ENCODE results near the gene KCTD15. TPM values are rescaled to one million over a fixed set of nuclear protein-coding genes. Genes with fewer than 3 reads are reported as not detected.

KCTD15 gene
- total RNA-seq, 1 experiment from 2014 or later, result 59.9 TPM

DNA sequence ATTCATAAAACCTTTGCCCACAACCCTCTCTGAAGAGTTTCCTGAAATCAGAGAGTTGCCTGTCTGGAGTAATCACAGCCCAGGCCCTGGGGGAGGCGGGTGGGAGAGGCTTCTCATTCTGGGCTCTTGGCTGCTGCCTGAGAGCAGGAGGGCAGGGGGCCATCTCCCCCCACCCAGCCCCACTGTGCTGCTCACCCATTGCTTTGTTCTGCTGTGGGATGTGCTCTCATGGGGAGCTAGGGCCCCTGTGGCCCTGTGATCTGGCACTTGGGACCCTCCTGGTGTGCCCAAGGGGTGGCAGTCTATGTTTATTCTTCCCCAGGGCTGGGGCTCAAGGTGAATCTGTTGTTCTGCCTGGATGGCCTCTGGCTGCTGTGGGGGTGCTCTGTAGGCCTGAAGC is 6.1 kb downstream of the KCTD15 start:
- Mint-ChIP-seq H3K4me3 (no peak overlapping the region), H3K36me3 (ENCODE audit: insufficient read depth in 1 of 3, low read depth in 3 of 3) (peaks cover 26 to 80% (median 65%) of the 10 kb centered on the region in 3 experiments; a peak in 6 of 7 replicates), H3K27me3 (ENCODE audit: low read depth) (no peaks in the 10 kb centered on the region; the same call in 1 of the 2 replicates), H3K9me3 (no peaks in the 10 kb centered on the region), H3K4me1 (peaks cover 20 to 28% of the 10 kb centered on the region in 2 experiments), H3K27ac (no peak overlapping the region; a peak in 1 of 7 replicates)
- H3K27ac ChIP-seq (ENCODE audit: insufficient read length, low read depth, low read length), result no peak overlapping the region
- H4K5ac ChIP-seq (ENCODE audit: insufficient read length, low read depth, low read length), result no peak overlapping the region
- WGBS (ENCODE audit: extremely low coverage, insufficient read length, low lambda C conversion rate), result no CpG with 5 or more reads among the region's 1 CpG
- H4K91ac ChIP-seq (ENCODE audit: insufficient read length, low read depth, low read length), result no peak overlapping the region
- no peak overlapping the region for H2AFZ ChIP-seq (ENCODE audit: low read length)
- H3K4ac ChIP-seq (ENCODE audit: low read depth, low read length), result no peak overlapping the region
- H3K56ac ChIP-seq (ENCODE audit: insufficient read length, low read depth, low read length), result no peak overlapping the region
- no peak overlapping the region for H3K9ac ChIP-seq (ENCODE audit: extremely low read depth, insufficient read length, low read length)
- H3K9me3 ChIP-seq (ENCODE audit: control insufficient read depth, low read depth, low read length), result no peaks in the 10 kb centered on the region
- H2BK15ac ChIP-seq (ENCODE audit: low read depth, low read length), result no peak overlapping the region
- no peak overlapping the region for H3K14ac ChIP-seq (ENCODE audit: insufficient read depth, low read length)
- no peaks in the 10 kb centered on the region for H3K79me2 ChIP-seq (ENCODE audit: insufficient read depth, low read length)
- no peak overlapping the region for H3K18ac ChIP-seq (ENCODE audit: insufficient read length, low read depth, low read length)
- H4K8ac ChIP-seq (replicated peaks; ENCODE audit: insufficient read length, low read depth, low read length), result no peak overlapping the region
- H3K4me2 ChIP-seq (ENCODE audit: insufficient read depth, insufficient read length, low read length), result no peak overlapping the region
- no peak overlapping the region for H2BK12ac ChIP-seq (ENCODE audit: insufficient read length, low read depth, low read length)
- H2BK120ac ChIP-seq (ENCODE audit: low read depth, low read length, poor library complexity, severe bottlenecking), result no peak overlapping the region
- H2BK5ac ChIP-seq (ENCODE audit: insufficient read length, low read length), result no peak overlapping the region
- peaks cover 5% of the 10 kb centered on the region; the same call in 1 of the 2 replicates for H3K4me1 ChIP-seq (ENCODE audit: insufficient read depth, low read length)
- H3K23ac ChIP-seq (ENCODE audit: insufficient read length, low read depth, low read length), result no peak overlapping the region
- H3K27me3 ChIP-seq (ENCODE audit: insufficient read depth, low read length), result no peaks in the 10 kb centered on the region
- H3K79me1 ChIP-seq (ENCODE audit: insufficient read depth, low read depth, low read length, poor library complexity, severe bottlenecking), result no peaks in the 10 kb centered on the region
- no peak overlapping the region for H2AK5ac ChIP-seq (ENCODE audit: insufficient read length, low read length)
- no peak for TF ChIP-seq CTCF (conservative IDR thresholded peaks at IDR 0.05)
- DNase-seq, result no peak
- no peak overlapping the region for H3T11ph ChIP-seq (ENCODE audit: low read length)
- peaks cover 2% of the 10 kb centered on the region for H4K20me1 ChIP-seq (ENCODE audit: control insufficient read depth, insufficient read depth, insufficient read length)
- peaks cover 8% of the 10 kb centered on the region for H3K23me2 ChIP-seq (ENCODE audit: insufficient read length, low read depth, low read length, poor library complexity, severe bottlenecking)
- H2BK20ac ChIP-seq (ENCODE audit: low read depth, low read length, poor library complexity, severe bottlenecking), result no peak overlapping the region

Data from H9 (cell line).